ENCODE results near the gene DPEP2NB.

Gene DPEP2NB

GRCh38 chr16:67963662-67964321 is 51.9 kb downstream of the DPEP2NB start:
- Histone ChIP-seq H3K4me2 (no peak overlapping the region), H3K27ac (no peak overlapping the region), H3K36me3 (peaks cover 52% of the 10 kb centered on the region), H3K9me3 (no peaks in the 10 kb centered on the region), H3K4me3 (no peak overlapping the region), H3K9ac (no peak overlapping the region), H3K4me1 (peaks cover 51% of the 10 kb centered on the region), H4K20me1 (peaks cover 36% of the 10 kb centered on the region; the same call in 1 of the 2 replicates), H3K27me3 (no peaks in the 10 kb centered on the region)
- no peak for TF ChIP-seq Cebpa-rat (IDR thresholded peaks at IDR 0.05)

Data from BLaER1 (cell line).